Stimulated activated CD4-positive, alpha-beta T cell treated with anti-CD3 and anti-CD28 coated beads, Interleukin-15, amount 100 ng/mL, for 1 hour (primary cell): Measurements from ENCODE around the gene GABBR2.

Source experiments
- DNase-seq, 2 donors: peaks; one replicate each; pipeline ENCODE4 v3.0.0-alpha.2; 2020; ENCODE audit warnings: low read depth in 1 of 2, low spot score in 1 of 2

Gene GABBR2

GRCh38 chr9:98634685-98635336 is 73.9 kb downstream of the GABBR2 start:
- DNase-seq = no peak

- no peak for DNase-seq
Measured at GRCh38 chr9:98632839-98633238, 75.9 kb downstream of the GABBR2 start.

DNA sequence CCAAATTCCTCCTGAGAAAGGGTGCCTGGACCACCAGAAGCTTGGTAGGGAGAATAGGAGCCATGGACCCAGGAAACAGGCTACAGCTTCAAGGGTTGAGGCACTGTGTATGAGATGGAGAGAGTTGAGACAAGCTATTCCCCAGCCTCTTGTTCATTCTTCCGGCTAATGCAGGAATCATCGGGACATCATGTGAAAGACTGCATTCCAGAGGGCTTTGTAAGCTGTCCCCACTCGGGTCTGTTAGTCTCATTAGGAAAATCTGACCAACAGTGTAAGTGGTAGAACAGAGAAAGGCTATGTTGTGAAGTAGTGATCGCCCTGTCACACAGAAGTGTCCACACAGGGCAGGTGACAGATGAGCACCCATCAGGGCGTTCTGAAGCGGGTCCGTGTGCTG is 81.4 kb downstream of the GABBR2 start:
- no peak for DNase-seq

DNA sequence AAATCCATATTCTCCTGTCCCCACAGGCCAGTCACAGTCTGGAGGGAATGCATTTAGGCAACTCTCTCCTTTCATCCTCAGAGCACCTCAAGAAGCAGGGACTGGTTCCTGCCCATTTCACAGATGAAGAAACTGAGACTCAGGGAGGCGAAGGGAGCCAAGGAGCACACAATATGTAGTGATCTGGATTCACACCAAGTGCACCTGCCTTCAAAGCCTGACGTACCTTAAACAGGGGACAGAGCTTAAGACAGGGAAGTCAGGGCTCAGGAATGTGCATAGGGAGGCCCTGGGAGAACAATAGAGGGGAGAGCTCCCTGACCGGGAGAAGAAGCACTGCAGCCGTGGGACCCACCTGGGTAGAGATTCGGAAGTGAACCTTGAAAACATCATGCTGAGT is 83.0 kb downstream of the GABBR2 start:
- DNase-seq = no peak

DNA sequence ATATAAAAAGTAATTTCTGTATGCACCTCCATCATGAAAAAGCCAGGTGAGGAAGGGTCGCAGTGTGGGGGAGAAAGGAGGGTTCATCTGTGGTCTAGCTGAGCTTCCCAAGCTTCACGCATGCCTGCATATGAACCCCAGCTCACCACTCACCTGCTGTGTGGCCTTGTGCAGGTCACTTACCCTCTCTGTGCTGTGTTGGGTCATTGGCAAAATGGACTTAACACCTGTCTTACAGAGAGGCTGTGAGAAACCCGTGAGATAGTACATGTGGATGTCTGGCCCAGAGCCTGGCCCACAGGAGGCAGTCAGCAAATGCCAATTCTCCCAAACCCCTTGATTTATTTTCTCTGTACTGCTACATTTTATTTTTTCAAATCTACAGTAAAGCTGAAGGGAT is 88.9 kb downstream of the GABBR2 start:
- no peak for DNase-seq

- DNase-seq = no peak
Measured at GRCh38 chr9:98615633-98616032, 93.1 kb downstream of the GABBR2 start.

- DNase-seq = no peak
Measured at GRCh38 chr9:98614941-98615340, 93.8 kb downstream of the GABBR2 start.

GRCh38 chr9:98612061-98612752 is 96.5 kb downstream of the GABBR2 start:
- no peak for DNase-seq

DNA sequence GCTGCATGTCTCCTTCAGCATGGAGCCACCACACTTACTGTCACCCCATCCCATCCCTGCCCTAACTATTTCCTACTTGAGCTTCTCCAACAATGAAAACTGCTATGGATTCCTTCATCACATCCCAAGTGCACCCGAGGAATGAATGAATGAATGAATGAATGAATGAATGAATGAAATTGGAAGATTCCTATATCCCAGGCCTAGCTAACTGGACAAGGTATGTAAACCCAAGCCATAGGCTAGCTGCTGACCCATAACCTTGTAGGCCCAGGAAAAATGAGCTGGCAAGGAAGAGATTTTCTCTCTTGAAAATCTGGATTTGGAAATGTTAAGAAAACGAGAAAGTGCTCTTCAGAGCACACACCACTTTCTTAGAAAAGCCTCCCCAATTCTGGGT is 97.4 kb downstream of the GABBR2 start:
- no peak for DNase-seq

- DNase-seq = no peak
Measured at GRCh38 chr9:98610711-98611110, 98.0 kb downstream of the GABBR2 start.

GRCh38 chr9:98610211-98610610 is 98.5 kb downstream of the GABBR2 start:
- no peak for DNase-seq

GRCh38 chr9:98609646-98610045 is 99.1 kb downstream of the GABBR2 start:
- no peak for DNase-seq

DNA sequence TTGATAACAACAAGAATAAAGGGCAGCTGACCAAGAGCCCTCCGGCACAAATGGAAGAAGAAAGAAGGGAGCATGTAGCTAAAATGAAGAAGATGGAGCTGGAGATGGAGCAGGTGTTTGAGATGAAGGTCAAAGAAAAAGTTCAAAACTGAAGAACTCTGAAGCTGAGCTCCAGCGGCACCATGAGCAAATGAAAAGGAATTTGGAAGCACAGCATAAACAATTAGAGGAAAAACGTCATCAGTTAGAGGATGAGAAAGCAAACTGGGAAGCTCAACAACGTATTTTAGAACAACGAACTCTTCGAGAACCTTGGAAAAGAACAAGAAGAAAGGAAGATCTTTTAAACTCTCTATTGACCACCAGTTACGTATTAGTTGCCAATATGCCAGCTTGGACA is 100.9 kb downstream of the GABBR2 start:
- no peak for DNase-seq

GRCh38 chr9:98607152-98607551 is 101.6 kb downstream of the GABBR2 start:
- no peak for DNase-seq

DNA sequence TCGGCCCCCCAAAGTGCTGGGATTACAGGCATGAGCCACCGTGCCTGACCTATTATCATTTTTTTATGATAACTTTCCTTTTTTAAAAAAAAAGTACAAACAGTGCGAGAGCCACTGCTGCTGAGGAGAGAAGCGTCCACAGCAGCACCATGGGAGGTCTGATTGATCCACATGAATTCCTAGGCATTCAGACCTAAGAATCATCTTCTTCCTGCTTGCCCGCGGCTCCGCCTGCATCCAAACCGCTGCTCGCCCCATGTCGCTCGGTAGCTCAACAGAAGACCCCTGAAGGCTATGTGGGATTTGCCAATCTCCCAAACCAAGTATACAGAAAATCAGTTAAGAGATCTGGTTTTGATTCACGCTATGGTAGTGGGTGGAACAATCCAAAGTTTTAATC is 102.0 kb downstream of the GABBR2 start:
- DNase-seq = no peak

- no peak for DNase-seq
Measured at GRCh38 chr9:98605116-98605515, 103.6 kb downstream of the GABBR2 start.

GRCh38 chr9:98603821-98604383 is 104.8 kb downstream of the GABBR2 start:
- no peak for DNase-seq

GRCh38 chr9:98602839-98603500 is 105.8 kb downstream of the GABBR2 start:
- DNase-seq = no peak

- no peak for DNase-seq
Measured at GRCh38 chr9:98600631-98601030, 108.1 kb downstream of the GABBR2 start.

- no peak for DNase-seq
Measured at GRCh38 chr9:98599566-98600216, 109.0 kb downstream of the GABBR2 start.

GRCh38 chr9:98598861-98599260 is 109.9 kb downstream of the GABBR2 start:
- DNase-seq = no peak
